Upper lobe of left lung (tissue), 4 donors: ENCODE data around the gene FDXR.

Source experiments
- CTCF ChIP-seq, 6 experiments: fragments of 450-650 bp in 4 of 6; fragments of 200-600 bp in 2 of 6; sonication (generic) in 2 of 6; IDR thresholded peaks; one replicate each; pipeline ENCODE4 v1.5.1; 2016 to 2019; ENCODE audit warnings: antibody characterized with exemption in 6 of 6
- EP300 ChIP-seq, 4 donors: sonication (generic); formaldehyde crosslinking; IDR thresholded peaks; one replicate each; pipeline ENCODE4 v1.5.1; 2017; ENCODE audit warnings: antibody characterized with exemption in 4 of 4, control low read depth in 2 of 4
- POLR2A ChIP-seq, 4 donors: fragments of 450-650 bp; IDR thresholded peaks; one replicate each; pipeline ENCODE4 v1.5.1; 2016 to 2017; ENCODE audit warnings: antibody characterized with exemption in 4 of 4, mild to moderate bottlenecking in 2 of 4
- POLR2AphosphoS5 ChIP-seq, 2 donors: sonication (generic); formaldehyde crosslinking; IDR thresholded peaks; one replicate each; pipeline ENCODE4 v1.5.1; 2017; ENCODE audit warnings: antibody characterized with exemption in 2 of 2

- TF ChIP-seq CTCF (IDR thresholded peaks at IDR 0.05), result no peak
- no peak for TF ChIP-seq POLR2A (IDR thresholded peaks at IDR 0.05)
- no peak for TF ChIP-seq POLR2AphosphoS5 (IDR thresholded peaks at IDR 0.05)
- no peak for TF ChIP-seq EP300 (IDR thresholded peaks at IDR 0.05)
Measured at GRCh38 chr17:74865504-74866197, 7.1 kb downstream of the FDXR start.
